ENCODE data around the gene SPRR2B. TPM values are rescaled to one million over a fixed set of nuclear protein-coding genes. Genes with fewer than 3 reads are reported as not detected.

SPRR2B gene
- total and polyA plus RNA-seq, 2 donors (not counting 3 experiments of a cell fraction or from before 2014, with no cell fraction given), result not detected

- Histone ChIP-seq H3K4me2 (ENCODE audit: insufficient read depth, low read length) (no peak overlapping the region), H3K4me3 (replicated peaks in 1 of 3; ENCODE audit: insufficient read depth in 1 of 3, low read depth in 1 of 3, low read length in 3 of 3) (no peak overlapping the region), H3K79me2 (ENCODE audit: control insufficient read depth, insufficient read depth, low read length) (no peaks in the 10 kb centered on the region), H3K4me1 (ENCODE audit: control insufficient read depth, extremely low read depth, insufficient read depth, low read length) (no peaks in the 10 kb centered on the region), H3K27ac (ENCODE audit: insufficient read depth, low read depth, low read length) (no peak overlapping the region), H3K9me3 (replicated peaks; ENCODE audit: control insufficient read depth, insufficient read depth, low read length) (no peaks in the 10 kb centered on the region), H3K27me3 (ENCODE audit: control insufficient read depth in 2 of 2, insufficient read depth in 2 of 2, low read length in 2 of 2) (no peaks in the 10 kb centered on the region), H4K20me1 (replicated peaks; ENCODE audit: control insufficient read depth, extremely low read depth, insufficient read depth, low read length) (no peaks in the 10 kb centered on the region), H2AFZ (ENCODE audit: low read depth, low read length) (no peak overlapping the region), H3K9ac (replicated peaks; ENCODE audit: extremely low read depth, insufficient read depth, low read length) (no peak overlapping the region), H3K36me3 (ENCODE audit: control insufficient read depth in 2 of 2, extremely low read depth in 1 of 2, insufficient read depth in 2 of 2, low read length in 2 of 2) (no peaks in the 10 kb centered on the region), H3K9me1 (replicated peaks; ENCODE audit: control insufficient read depth, extremely low read depth, insufficient read depth, low read length) (no peaks in the 10 kb centered on the region)
- no TSS peak for BruUV-seq (replicated peaks)
- DNase-seq (ENCODE audit: low read depth, low spot score), result peak; percentile 63
- FAIRE-seq, result no peak
- intact Hi-C loops (cut with micrococcal nuclease) (no loop called here), dilution Hi-C loops (cut with MboI; ENCODE audit: extremely low pct_ligation_motif_present, low sequenced_read_pairs) (no loop called here)
- ChIA-PET CTCF (no interaction called here), POLR2A (no interaction called here)
- TF ChIP-seq MYC (IDR thresholded peaks at IDR 0.05; ENCODE audit: low read depth, low read length), result no peak
- TF ChIP-seq JUN (IDR thresholded peaks at IDR 0.05; ENCODE audit: borderline replicate concordance, insufficient read depth, insufficient read length, low read depth), result peak; percentile 47
- TF ChIP-seq, protein P1, sequence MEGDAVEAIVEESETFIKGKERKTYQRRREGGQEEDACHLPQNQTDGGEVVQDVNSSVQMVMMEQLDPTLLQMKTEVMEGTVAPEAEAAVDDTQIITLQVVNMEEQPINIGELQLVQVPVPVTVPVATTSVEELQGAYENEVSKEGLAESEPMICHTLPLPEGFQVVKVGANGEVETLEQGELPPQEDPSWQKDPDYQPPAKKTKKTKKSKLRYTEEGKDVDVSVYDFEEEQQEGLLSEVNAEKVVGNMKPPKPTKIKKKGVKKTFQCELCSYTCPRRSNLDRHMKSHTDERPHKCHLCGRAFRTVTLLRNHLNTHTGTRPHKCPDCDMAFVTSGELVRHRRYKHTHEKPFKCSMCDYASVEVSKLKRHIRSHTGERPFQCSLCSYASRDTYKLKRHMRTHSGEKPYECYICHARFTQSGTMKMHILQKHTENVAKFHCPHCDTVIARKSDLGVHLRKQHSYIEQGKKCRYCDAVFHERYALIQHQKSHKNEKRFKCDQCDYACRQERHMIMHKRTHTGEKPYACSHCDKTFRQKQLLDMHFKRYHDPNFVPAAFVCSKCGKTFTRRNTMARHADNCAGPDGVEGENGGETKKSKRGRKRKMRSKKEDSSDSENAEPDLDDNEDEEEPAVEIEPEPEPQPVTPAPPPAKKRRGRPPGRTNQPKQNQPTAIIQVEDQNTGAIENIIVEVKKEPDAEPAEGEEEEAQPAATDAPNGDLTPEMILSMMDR (IDR thresholded peaks at IDR 0.05; ENCODE audit: extremely low read depth in 1 of 2, insufficient read depth in 1 of 2, low read depth in 1 of 2, low read length in 2 of 2), result no peak
- TF ChIP-seq FOS (IDR thresholded peaks at IDR 0.05; ENCODE audit: borderline replicate concordance, insufficient read depth, low read length), result peak; percentile 77
Measured at GRCh38 chr1:153100245-153100644, 28.8 kb upstream of the SPRR2B start.

DNA sequence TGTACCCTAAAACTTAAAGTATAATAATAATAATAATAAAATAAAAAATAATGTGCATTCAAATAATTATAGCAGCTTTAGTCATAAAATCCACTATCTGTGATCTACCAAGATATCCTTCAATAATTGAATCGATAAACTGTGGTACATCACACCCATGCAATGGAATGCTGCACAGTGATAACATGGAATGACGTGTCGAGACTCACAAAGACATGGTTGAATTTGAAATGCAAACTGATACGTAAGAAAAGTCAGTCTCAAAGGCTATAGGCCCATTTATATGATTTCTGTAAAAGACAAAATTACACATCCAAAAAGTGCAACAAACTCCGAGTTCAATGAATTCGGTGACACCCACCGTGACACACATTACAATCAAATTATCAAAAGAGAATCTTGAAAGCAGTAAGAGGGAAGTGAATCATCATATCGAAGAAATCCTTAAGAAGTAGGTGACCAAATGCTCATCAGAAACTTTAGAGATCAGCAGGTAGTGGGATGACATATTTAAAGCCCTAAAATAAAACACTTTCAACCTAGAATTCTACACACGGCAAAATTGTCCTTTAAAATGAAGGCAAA lies 28.1 kb upstream of the SPRR2B start:
- H3K4me2 ChIP-seq (ENCODE audit: insufficient read depth, low read length), result no peak overlapping the region

More for the DNA sequence above, 28.1 kb upstream of the SPRR2B start:
- no peaks in the 10 kb centered on the region for H3K79me2 ChIP-seq (ENCODE audit: control insufficient read depth, insufficient read depth, low read length)
- no TSS peak for BruUV-seq (replicated peaks)
- H4K20me1 ChIP-seq (replicated peaks; ENCODE audit: control insufficient read depth, extremely low read depth, insufficient read depth, low read length), result no peaks in the 10 kb centered on the region
- H3K27ac ChIP-seq (ENCODE audit: insufficient read depth, low read depth, low read length), result no peak overlapping the region
- H3K36me3 ChIP-seq (ENCODE audit: control insufficient read depth in 2 of 2, extremely low read depth in 1 of 2, insufficient read depth in 2 of 2, low read length in 2 of 2), result no peaks in the 10 kb centered on the region
- H3K9me1 ChIP-seq (replicated peaks; ENCODE audit: control insufficient read depth, extremely low read depth, insufficient read depth, low read length), result no peaks in the 10 kb centered on the region
- CTCF ChIA-PET, result no interaction called here
- H3K27me3 ChIP-seq (ENCODE audit: control insufficient read depth in 2 of 2, insufficient read depth in 2 of 2, low read length in 2 of 2), result no peaks in the 10 kb centered on the region
- POLR2A ChIA-PET, result no interaction called here
- DNase-seq (ENCODE audit: low read depth, low spot score) (peak; percentile 1), FAIRE-seq (no peak)
- no peaks in the 10 kb centered on the region for H3K9me3 ChIP-seq (replicated peaks; ENCODE audit: control insufficient read depth, insufficient read depth, low read length)
- H3K4me1 ChIP-seq (ENCODE audit: control insufficient read depth, extremely low read depth, insufficient read depth, low read length), result no peaks in the 10 kb centered on the region
- intact Hi-C loops (cut with micrococcal nuclease) (no loop called here), dilution Hi-C loops (cut with MboI; ENCODE audit: extremely low pct_ligation_motif_present, low sequenced_read_pairs) (no loop called here)
- no peak overlapping the region for H3K4me3 ChIP-seq (replicated peaks in 1 of 3; ENCODE audit: insufficient read depth in 1 of 3, low read depth in 1 of 3, low read length in 3 of 3)
- no peak overlapping the region for H2AFZ ChIP-seq (ENCODE audit: low read depth, low read length)
- no peak for TF ChIP-seq POLR2A (IDR thresholded peaks at IDR 0.05; ENCODE audit: low read depth, low read length)
- TF ChIP-seq, protein P1 (IDR thresholded peaks at IDR 0.05; ENCODE audit: extremely low read depth in 1 of 2, insufficient read depth in 1 of 2, low read depth in 1 of 2, low read length in 2 of 2), result no peak
- TF ChIP-seq JUN (IDR thresholded peaks at IDR 0.05; ENCODE audit: borderline replicate concordance, insufficient read depth, insufficient read length, low read depth), result no peak
- TF ChIP-seq GATA2 (IDR thresholded peaks at IDR 0.05; ENCODE audit: insufficient read depth, insufficient read length, low read depth, low read length), result no peak
- TF ChIP-seq FOS (IDR thresholded peaks at IDR 0.05; ENCODE audit: borderline replicate concordance, insufficient read depth, low read length), result no peak
- TF ChIP-seq MAX (IDR thresholded peaks at IDR 0.05; ENCODE audit: insufficient read depth, insufficient read length), result no peak
- TF ChIP-seq POLR2AphosphoS5 (IDR thresholded peaks at IDR 0.05; ENCODE audit: insufficient read depth, low read depth, low read length), result no peak
- no peak for TF ChIP-seq EZH2 (IDR thresholded peaks at IDR 0.05; ENCODE audit: borderline replicate concordance, low read depth, low read length, severe bottlenecking)
- TF ChIP-seq MYC (IDR thresholded peaks at IDR 0.05; ENCODE audit: low read depth, low read length), result no peak
- H3K9ac ChIP-seq (replicated peaks; ENCODE audit: extremely low read depth, insufficient read depth, low read length), result no peak overlapping the region
